ENCODE measurements around the gene ANGPT4.

The ANGPT4 gene

GRCh38 chr20:916125-916799 is at the start of gene ANGPT4:
Gene ANGPT4, minus strand, starts transcription at chr20:916334. Its CDS starts 120 bp downstream, at chr20:916214.
- DNase-seq = no peak

GRCh38 chr20:963795-964194 is 47.7 kb upstream of the ANGPT4 start:
- DNase-seq = no peak

- no peak for DNase-seq
Observed at GRCh38 chr20:962683-963082, 46.5 kb upstream of the ANGPT4 start.

GRCh38 chr20:962223-962622 is 46.1 kb upstream of the ANGPT4 start:
- no peak for DNase-seq

GRCh38 chr20:961768-962167 is 45.6 kb upstream of the ANGPT4 start:
- no peak for DNase-seq

GRCh38 chr20:959996-960615 is 44.0 kb upstream of the ANGPT4 start:
- DNase-seq = no peak

GRCh38 chr20:958936-959815 is 43.0 kb upstream of the ANGPT4 start:
- no peak for DNase-seq

- no peak for DNase-seq
Observed at GRCh38 chr20:957544-957943, 41.4 kb upstream of the ANGPT4 start.

GRCh38 chr20:956330-956951 is 40.3 kb upstream of the ANGPT4 start:
- DNase-seq = peak; percentile 74

- no peak for DNase-seq
Observed at GRCh38 chr20:955656-956055, 39.5 kb upstream of the ANGPT4 start.

GRCh38 chr20:955111-955510 is 39.0 kb upstream of the ANGPT4 start:
- no peak for DNase-seq

- DNase-seq = no peak
Observed at GRCh38 chr20:953742-954141, 37.6 kb upstream of the ANGPT4 start.

- DNase-seq = no peak
Observed at GRCh38 chr20:952196-952795, 36.2 kb upstream of the ANGPT4 start.

- DNase-seq = no peak
Observed at GRCh38 chr20:951384-952169, 35.4 kb upstream of the ANGPT4 start.

- no peak for DNase-seq
Observed at GRCh38 chr20:949717-950116, 33.6 kb upstream of the ANGPT4 start.

GRCh38 chr20:946826-947225 is 30.7 kb upstream of the ANGPT4 start:
- DNase-seq = no peak

GRCh38 chr20:945841-946240 is 29.7 kb upstream of the ANGPT4 start:
- DNase-seq = no peak

- DNase-seq = no peak
Observed at GRCh38 chr20:944774-945410, 28.8 kb upstream of the ANGPT4 start.

GRCh38 chr20:944148-944547 is 28.0 kb upstream of the ANGPT4 start:
- DNase-seq = no peak

- no peak for DNase-seq
Observed at GRCh38 chr20:942611-943010, 26.5 kb upstream of the ANGPT4 start.

- DNase-seq = no peak
Observed at GRCh38 chr20:940926-941325, 24.8 kb upstream of the ANGPT4 start.

- DNase-seq = no peak
Observed at GRCh38 chr20:939606-940005, 23.5 kb upstream of the ANGPT4 start.

All from CD4-positive, alpha-beta T cell treated with Interleukin-10 for 1 hour (primary cell).